NCI-H2196 treated with DMSO at 0.1 percent for 48 hours (cell line): ENCODE results near the gene PCBP3.
A peak's percentile ranks its signal among the peaks of the same experiment; 100 is the strongest.
"Not testable (repeated sequence)": the region's sequence is repeated elsewhere in the genome, so short reads cannot be mapped to it uniquely, and the experiment has no call there.

Experiments
- DNase-seq: peaks from one replicate; lab custom pipeline; 2025; ENCODE audit not compliant: unreplicated experiment; lab: John Stamatoyannopoulos, UW

PCBP3 gene

DNA sequence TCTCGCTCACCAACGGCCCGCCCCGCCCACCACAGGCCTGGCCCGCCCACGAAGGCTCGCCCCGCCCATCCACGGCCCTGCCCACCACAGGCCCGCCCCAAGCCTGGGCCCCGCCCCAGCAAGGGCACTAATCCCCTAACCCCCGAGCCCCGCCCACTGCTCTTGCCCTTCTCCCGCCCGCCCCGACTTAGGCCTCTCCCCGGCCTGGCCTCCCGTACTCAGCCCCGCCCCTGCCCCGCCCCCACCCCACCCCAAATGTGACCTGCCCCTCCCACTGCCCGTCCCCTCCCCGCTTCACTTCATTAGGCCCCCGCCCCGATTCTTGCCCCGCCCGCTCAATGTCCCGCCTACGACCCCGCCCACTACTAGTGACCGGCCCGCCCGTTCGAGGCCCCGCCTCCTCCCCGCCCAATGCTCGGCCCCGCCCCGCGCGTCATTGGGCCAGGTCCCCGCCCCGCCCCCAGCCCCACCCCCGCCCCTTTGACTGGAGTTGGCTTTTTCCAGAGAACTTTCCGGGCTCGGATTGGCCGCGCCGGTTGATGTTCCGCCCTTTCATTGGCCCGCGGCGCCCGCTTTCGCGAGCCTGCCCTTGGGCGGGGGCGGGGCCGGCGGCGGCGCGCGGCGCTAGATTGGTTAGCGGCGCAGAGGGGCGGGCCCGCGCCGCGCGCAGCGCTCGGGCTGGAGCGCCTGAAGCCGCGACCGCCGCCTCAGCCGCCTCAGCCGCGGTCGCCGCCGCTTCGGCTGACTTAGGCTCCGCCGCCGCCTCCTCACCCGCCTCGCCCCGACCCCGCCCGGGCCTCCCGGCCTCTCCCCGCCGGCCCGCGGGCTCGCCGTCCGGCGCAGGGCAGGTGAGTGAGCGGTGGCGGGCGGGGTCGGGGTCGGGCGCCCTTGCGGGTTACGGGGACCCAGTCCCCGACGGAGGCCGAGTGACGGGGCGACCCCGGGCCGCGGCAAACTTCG, at the start of gene PCBP3:
TSS of gene PCBP3 (plus strand) at position 705 of the 960 bp plus-strand sequence. CDS start 206,361 bp downstream, outside the sequence.
- DNase-seq: peak; percentile 99

DNA sequence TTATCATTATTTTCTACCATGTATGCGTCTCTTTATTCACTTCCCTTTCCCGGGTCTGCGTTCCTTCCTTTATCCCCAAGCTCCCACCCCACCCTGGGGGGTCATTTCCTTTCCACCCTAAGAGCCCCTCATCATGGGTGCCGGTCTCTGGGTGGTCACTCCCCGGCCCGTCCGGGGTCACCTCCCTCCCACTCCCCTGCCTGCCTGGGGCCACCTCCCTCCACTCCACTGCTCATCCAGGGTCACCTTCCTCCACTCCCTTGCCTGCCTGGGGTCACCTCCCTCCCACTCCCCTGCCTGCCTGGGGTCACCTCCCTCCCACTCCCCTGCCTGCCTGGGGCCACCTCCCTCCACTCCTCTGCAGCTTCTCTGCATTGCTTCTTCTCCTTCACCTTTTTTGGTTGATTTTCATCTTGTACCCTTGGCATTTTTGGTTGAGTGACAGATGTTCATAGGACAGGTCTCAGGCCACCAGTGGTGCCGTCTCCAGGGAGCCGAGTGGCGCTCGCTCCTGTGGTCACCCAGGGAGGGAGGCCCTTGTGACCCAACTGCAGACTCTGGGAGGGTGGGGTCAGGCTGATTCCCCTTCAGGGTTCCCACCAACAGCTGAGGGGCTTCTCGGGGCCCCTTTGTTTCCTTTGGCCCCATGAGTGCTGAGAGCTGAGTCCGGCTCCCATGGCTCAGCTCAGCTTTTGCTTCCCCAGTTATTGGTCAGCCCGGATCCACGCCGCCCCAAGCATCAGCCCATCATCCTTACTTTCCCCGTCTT, 48.6 kb upstream of the PCBP3 start:
- no peak for DNase-seq

DNA sequence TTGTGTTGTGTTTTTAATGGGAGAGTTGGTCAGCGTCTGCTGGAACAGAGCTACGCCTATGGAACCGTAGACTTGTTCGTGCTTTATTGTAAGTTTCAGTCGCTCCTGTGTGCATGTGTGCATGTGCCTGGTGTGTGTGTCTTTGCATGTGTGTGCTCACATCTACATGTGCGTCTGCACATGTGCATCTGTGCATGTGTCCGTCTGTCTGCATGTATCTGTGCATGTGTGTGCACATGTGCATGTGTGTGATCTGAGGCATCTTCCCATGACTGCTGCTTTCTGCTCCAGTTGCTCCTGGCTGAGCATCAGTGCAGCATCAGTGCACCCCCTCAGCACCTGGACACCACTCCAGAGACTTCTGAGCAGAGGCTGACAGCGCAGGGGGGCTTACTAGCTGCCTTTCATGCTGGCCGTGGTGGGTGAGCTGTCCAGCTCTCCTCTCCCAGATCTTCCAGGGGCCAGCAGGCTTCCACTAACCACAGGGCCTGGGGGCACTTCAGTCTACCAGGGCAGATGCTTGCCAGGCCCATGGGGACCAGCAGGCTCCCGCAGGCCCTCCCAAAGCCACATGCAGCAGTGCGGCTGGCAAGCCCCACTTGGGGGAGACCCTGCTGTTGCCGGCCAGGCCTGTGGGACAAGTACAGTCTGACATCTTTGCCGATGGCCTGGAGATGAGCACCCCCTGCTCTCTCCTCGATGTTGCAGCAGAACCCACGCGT, 47.8 kb upstream of the PCBP3 start:
- DNase-seq: no peak

DNA sequence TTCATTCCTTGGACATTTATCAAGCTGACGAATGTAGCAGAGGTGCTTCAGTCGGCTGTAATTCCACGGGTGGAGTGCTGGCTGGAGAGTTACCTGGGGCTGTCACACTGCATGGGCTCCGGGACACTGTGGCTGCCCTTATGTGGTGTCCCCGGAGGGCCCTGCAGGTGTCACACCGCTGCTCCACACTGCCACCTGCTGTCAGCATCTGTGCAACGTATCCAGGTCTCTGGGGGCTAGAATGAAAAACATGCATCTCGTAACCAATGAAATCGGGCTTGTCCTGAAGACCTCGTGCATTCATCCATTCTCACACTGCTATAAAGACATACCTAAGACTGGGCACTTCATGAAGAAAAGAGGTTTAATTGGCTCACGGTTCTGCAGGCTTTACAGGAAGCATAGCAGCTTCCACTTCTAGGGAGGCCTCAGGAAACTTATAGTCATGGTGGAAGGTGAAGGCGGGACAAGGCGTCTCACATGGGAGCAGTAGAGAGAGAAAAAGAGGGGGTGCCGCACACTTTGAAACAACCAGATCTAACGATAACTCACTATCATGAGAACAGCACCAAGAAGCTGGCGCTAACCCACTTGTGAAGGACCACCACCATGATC, 46.7 kb upstream of the PCBP3 start:
- no peak for DNase-seq

DNA sequence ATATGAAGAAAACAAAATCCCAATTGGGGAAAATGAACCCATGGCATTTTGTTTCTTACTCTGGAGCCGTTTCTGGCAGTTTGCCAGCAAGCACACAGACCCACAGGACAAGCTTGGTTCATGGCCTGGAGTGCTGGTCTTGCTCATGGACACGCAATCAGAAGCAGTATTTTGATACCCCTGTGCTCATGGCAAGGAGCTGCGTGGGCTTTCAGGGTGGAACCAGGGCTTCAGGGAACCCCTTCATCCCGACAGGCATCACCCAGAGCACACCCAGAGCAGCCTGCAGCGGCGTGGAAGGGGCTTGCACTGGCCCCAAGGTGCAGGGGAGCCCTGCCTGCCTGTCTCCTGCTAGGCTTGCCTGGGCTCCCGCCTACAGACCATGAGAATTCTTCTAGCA, 45.4 kb upstream of the PCBP3 start:
- no peak for DNase-seq

DNA sequence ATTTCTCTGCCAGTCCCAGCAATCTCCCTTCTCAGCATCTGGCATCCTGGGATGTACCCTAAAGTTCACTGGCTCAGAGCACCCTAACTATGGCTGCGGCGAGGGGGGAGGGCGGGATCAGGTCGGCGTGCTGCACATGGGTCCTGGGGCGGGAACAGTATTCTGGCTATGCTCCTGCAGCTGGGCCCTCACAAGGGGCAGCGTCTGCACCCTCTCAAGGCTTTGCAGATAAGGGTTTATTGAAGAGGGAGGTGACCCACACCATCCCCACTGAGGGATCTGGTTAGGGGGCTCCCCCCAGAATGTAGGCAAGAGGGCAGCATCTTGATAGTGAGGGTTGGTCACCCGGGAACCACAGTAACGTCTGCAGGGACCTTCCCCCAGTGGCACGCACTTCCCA, 44.9 kb upstream of the PCBP3 start:
- DNase-seq: no peak

DNA sequence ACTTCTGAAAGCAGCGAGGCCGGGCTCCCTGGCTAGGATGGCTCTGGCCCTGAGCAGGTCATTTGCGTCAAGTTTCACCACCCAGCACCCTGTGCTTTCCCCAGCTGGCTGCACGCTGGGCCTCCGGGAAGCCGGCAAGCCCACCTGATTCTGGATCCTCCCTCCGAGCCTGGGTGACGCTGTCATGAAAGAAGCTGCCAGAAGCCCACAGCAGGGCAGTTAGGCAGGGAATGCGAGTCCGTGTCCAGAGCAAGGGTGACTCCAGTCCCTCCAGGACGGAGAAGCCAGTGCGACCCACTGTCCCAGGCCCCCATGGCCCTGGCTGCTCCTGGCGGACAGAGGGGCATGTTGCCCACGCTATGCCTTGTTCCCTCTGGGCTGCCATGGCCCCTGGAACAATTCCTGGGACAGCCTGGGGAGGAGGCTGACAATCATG, 44.4 kb upstream of the PCBP3 start:
- DNase-seq: no peak

DNA sequence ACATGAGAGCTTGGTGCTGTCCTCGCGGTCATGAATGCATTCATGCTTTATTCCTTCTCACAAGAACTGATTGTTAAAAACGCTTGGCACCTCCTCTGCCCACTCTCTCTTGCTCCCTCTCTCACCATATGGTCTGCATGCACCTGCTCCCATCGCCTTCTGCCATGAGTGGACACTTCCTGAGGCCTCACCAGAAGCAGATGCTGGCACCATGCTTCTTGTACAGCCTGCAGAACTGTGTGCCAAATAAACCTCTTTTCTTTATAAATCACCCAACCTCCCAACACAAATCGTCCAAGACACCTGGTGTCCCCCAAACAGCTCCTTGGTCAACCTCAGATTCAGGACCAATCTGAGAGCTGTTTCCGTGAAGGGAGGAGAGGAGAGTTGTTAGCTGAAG, 43.3 kb upstream of the PCBP3 start:
- DNase-seq: no peak

DNA sequence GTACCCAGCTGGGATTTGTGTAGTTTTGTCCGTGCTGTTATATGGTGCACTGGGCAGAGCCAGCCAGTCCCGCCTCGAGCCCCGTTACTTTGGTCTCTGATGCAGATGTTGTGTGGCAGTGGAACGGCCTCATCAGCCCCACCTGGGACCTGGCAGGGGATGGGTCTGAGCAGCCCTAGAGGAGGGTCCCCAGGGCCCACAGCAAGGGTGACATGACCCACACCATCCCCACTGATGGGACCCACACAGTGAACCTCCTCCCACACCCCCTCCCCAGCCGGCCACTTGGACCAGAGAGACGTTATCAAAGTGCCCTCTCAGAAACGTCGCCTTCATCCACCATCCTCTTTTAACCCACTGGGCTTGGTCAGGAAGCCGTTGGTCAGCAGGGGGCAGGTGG, 42.0 kb upstream of the PCBP3 start:
- no peak for DNase-seq

DNA sequence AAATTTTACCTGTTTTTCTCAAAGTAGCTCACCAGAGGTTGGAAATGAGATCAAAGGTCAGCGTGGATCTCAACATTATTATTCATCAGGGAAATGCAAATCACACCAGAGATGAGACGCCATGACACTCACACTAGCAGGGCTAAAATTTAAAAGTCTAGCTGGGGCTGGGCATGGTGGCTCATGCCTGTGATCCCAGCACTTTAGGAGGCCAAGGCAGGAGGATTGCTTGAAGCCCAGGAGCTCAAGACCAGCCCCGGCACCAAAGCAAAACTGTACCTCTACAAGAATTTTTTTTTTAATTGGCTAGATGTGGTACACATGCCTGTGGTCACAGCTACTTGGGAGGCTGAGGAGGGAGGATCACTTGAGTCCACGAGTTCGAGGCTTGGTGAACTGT, 41.4 kb upstream of the PCBP3 start:
- DNase-seq: no peak

DNA sequence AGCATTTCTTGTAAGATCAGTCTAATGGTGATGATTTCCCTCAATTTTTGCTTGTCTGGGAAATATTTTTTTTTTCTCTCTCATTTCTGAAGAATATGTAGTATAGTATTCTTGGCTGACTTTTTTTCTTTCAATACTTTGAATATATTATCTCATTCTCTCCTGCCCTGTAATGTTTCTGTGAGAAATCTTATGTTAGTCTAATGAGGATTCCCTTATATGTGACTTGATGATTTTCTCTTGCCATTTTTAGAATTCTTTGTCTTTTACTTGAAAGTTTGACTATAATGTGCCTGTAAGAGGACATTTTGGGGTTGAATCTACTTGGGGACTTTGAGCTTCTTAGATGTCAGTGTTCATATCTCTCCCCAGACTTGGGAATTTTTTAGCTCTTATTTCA, 40.0 kb upstream of the PCBP3 start:
- DNase-seq: no peak

DNA sequence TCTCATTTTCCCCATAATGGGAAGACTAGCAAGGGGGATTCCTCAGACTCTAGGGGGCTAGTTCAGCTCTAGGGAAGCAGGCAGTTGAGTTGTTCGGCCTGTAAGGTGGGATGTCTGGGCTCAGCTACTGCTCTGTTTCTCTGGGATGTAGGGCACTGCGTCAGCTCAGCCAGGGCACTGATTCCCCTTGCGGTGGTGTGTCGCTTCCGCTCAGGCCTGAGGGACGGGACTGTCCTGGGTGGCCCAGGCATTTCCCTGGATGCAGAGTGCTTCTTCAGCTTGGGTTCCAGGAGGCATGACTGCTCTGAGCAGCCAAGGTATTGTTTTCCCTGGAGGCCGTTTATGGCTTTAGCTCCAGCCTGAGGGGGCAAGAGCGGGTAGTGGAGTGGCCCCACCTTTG, 38.8 kb upstream of the PCBP3 start:
- DNase-seq: not testable (repeated sequence)

DNA sequence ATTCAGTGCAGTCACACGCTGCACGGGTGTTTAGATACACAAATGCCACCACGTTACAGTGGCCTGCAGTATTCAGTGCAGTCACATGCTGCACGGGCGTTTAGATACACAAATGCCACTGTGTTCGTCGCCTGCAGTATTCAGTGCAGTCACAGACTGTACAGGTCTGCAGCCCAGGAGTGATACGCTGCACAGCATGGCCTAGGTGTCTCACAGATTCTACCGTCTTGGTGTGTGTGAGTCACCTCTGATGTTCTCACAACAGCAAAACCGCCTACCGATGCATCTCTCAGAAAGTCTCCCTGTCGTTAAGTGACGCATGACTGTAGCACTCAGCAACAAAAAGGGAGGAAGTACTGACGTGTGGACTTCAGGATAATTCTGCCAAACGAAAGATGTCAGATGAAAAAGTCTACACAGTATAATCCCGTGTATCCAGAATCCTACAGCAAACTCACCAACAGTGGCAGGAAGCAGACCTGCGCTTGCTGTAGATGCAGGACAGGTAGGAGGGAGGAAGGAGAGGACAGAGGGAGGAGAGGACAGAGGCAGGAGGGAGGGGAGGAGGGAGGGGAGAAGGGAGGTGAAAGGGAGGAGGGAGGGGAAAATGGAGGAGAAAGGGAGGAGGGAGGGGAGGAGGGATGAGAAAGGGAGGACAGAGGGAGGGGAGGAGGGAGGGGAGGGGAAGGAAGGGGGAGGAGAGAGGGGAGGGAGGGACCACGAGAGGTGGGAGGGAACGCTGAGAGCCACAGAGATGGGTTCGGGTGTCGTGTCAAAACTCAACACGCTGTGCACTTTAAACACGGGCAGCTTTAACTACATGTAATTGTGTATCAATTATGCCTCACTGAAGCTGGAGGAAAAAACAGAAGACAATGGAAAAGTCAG, 36.3 kb upstream of the PCBP3 start:
- DNase-seq: no peak

DNA sequence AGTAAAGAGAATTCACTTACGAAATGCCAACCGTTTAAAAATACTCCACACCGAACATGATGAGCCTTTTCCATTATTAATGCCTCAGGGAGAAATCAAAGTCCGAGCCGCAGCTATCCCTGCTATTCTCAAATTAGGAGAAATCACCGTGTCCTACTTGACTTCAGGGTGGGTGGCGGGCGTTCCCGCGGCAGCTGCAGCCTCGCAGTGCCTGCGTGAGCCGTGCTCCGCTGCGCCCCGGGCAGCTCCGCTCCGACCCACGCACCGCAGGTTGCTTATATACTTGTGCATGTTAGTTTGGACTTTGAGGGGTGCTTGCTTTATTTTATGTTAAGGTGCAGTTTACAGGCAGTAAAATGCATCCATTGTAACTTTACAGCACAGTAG, 35.6 kb upstream of the PCBP3 start:
- DNase-seq: no peak

DNA sequence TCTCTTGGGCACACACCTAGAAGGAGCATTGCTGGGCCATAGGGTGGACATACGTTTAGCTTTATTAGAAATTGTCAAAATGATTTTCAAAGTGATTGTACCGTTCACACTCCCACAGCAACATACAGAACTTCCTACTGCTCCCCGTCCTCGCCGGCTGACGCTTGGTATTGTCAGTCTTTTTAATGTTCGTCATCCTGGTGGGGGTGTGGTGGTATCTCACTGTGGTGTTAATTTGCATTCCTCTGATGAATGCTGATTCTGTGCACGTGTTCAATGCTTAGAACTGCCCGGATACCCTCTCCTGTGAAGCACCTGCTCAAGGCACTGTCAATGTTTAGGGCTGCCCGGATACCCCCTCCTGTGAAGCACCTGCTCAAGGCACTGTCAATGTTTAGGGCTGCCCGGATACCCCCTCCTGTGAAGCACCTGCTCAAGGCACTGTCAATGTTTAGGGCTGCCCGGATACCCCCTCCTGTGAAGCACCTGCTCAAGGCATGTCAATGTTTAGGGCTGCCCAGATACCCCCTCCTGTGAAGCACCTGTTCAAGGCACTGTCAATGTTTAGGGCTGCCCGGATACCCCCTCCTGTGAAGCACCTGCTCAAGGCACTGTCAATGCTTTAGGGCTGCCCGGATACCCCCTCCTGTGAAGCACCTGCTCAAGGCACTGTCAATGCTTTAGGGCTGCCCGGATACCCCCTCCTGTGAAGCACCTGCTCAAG, 34.6 kb upstream of the PCBP3 start:
- not testable (repeated sequence) for DNase-seq

DNA sequence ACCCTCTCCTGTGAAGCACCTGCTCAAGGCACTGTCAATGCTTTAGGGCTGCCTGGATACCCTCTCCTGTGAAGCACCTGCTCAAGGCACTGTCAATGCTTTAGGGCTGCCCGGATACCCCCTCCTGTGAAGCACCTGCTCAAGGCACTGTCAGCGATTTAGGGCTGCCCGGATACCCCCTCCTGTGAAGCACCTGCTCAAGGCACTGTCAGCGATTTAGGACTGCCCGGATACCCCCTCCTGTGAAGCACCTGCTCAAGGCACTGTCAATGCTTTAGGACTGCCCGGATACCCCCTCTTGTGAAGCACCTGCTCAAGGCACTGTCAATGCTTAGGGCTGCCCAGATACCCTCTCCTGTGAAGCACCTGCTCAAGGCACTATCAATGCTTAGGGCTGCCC, 33.9 kb upstream of the PCBP3 start:
- DNase-seq: not testable (repeated sequence)

DNA sequence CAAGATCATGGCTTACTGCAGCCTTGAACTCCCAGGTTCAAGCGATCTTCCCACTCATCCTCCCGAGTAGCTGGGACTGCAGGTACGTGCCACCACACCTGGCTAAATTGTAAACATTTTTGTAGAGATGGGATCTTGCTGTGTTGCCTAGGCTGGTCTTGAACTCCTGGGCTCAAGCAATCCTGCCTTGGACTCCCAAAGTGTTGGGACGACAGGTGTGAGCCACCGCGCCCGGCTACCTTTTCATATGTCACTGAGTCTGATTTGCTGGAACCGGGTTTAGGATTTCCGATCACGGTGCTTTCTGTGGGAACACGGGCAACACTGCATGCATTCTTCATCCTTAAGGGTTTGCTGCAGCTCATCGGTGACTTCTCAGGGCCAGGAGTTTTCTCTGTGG, 32.2 kb upstream of the PCBP3 start:
- DNase-seq: no peak

DNA sequence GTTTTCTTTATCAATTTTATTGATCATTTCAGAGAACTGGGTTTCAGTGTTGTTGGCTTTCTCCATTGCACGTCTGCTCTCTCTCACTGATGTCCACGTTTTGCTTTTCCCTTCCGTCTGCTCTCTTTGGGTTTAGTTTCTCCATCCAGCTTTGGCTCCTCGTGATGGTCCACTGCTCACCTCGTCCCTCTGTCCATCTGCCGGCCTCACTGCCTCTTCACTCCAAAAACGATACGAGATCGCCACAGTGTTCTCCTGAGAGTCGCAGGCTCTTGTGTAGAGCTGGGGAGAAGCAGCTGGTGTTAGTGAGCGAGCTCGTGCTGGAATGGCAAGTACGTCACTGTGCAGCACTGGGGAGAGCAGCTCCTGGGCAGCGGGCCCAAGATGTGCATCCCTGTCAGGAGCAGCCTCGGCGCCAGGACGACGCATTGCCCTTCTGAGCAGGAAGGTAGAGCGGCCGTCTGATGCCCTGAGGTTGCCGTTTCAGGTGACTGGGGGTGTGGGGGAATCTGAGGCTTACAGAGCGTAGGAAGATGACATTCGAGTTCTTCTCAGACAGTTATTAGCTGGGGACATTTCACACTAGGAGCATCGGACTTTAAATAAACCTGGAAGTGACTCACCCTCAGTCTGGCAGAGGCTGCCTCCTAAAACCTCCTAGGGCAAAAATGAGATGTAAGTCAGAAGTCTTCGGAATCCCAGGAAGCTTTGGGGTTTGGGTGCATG, 31.4 kb upstream of the PCBP3 start:
- no peak for DNase-seq

DNA sequence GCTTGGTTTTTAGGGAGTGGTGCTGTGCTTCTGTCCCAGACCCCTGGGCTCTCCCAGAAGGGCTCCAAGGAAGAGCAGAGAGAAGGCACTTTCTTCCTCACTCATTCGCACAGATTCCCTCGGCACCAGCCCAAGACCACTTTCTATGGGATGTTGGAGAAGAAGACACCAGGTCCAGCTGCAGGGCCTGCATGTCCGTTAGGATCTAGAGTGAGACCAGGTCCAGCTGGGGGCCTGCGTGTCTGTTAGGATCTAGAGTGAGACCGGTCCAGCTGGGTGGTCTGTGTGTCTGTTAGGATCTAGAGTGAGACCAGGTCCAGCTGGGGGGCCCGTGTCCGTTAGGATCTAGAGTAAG, 30.9 kb upstream of the PCBP3 start:
- not testable (repeated sequence) for DNase-seq
